H9 (cell line): Measurements from ENCODE around the gene SPTBN1. TPM values are rescaled to one million over a fixed set of nuclear protein-coding genes. Genes with fewer than 3 reads are reported as not detected.

Experiments
- DNase-seq: peaks from one replicate; pipeline ENCODE4 v3.0.0-alpha.2; 2017
- H2AFZ ChIP-seq: one replicate; pipeline ENCODE4 v1.6.1; 2013; ENCODE audit warnings: mild to moderate bottlenecking, low read length, control low read depth, moderate library complexity
- H2AK5ac ChIP-seq: 2 replicates; pipeline ENCODE4 v1.6.1; 2013; ENCODE audit warnings: low read length, control low read depth, mixed read lengths; ENCODE audit not compliant: insufficient read length
- H2BK120ac ChIP-seq: one replicate; pipeline ENCODE4 v1.6.1; 2013; ENCODE audit warnings: low read depth, mild to moderate bottlenecking, low read length, control low read depth, inconsistent platforms; ENCODE audit not compliant: poor library complexity, severe bottlenecking
- H2BK12ac ChIP-seq: 2 replicates; pipeline ENCODE4 v1.6.1; 2013; ENCODE audit warnings: low read length, control low read depth, mixed read lengths, low read depth; ENCODE audit not compliant: insufficient read length
- H2BK15ac ChIP-seq: 2 replicates; pipeline ENCODE4 v1.6.1; 2013; ENCODE audit warnings: low read depth, low read length, control low read depth
- H2BK20ac ChIP-seq: one replicate; pipeline ENCODE4 v1.6.1; 2013; ENCODE audit warnings: low read depth, mild to moderate bottlenecking, low read length, control low read depth, inconsistent platforms; ENCODE audit not compliant: poor library complexity, severe bottlenecking
- H2BK5ac ChIP-seq: 2 replicates; pipeline ENCODE4 v1.6.1; 2013; ENCODE audit warnings: low read length, control low read depth, mixed read lengths; ENCODE audit not compliant: insufficient read length
- H3K14ac ChIP-seq: 2 replicates; pipeline ENCODE4 v1.6.1; 2013; ENCODE audit warnings: low read length, control low read depth; ENCODE audit not compliant: insufficient read depth
- H3K18ac ChIP-seq: 2 replicates; pipeline ENCODE4 v1.6.1; 2013; ENCODE audit warnings: low read depth, mild to moderate bottlenecking, mixed read lengths, low read length, control low read depth; ENCODE audit not compliant: insufficient read length
- H3K23ac ChIP-seq: 2 replicates; pipeline ENCODE4 v1.6.1; 2013; ENCODE audit warnings: low read length, control low read depth, mixed read lengths, low read depth; ENCODE audit not compliant: insufficient read length
- H3K23me2 ChIP-seq: 2 replicates; pipeline ENCODE4 v1.6.1; 2013; ENCODE audit warnings: low read depth, mild to moderate bottlenecking, mixed read lengths, low read length, control low read depth; ENCODE audit not compliant: insufficient read length, poor library complexity, severe bottlenecking
- H3K27ac ChIP-seq: 2 replicates; pipeline ENCODE4 v1.5.1; 2013; ENCODE audit warnings: low read length, control low read depth, mixed read lengths, low read depth; ENCODE audit not compliant: insufficient read length
- H3K27me3 ChIP-seq: 2 replicates; pipeline ENCODE4 v1.6.1; 2013; ENCODE audit warnings: low read length, control low read depth, inconsistent platforms; ENCODE audit not compliant: insufficient read depth
- H3K4ac ChIP-seq: 2 replicates; pipeline ENCODE4 v1.6.1; 2013; ENCODE audit warnings: low read depth, mild to moderate bottlenecking, control low read depth, inconsistent platforms, low read length, moderate library complexity
- H3K4me1 ChIP-seq: 2 replicates; pipeline ENCODE4 v1.6.1; 2013; ENCODE audit warnings: low read length, control low read depth, inconsistent platforms; ENCODE audit not compliant: insufficient read depth
- H3K4me2 ChIP-seq: 2 replicates; pipeline ENCODE4 v1.6.1; 2013; ENCODE audit warnings: low read length, control low read depth, mixed read lengths; ENCODE audit not compliant: insufficient read length, insufficient read depth
- H3K56ac ChIP-seq: 2 replicates; pipeline ENCODE4 v1.6.1; 2013; ENCODE audit warnings: low read depth, mild to moderate bottlenecking, mixed read lengths, low read length, control low read depth; ENCODE audit not compliant: insufficient read length
- H3K79me1 ChIP-seq: 2 replicates; pipeline ENCODE4 v1.6.1; 2013; ENCODE audit warnings: low read depth, mild to moderate bottlenecking, moderate library complexity, low read length, control low read depth, inconsistent platforms; ENCODE audit not compliant: insufficient read depth, poor library complexity, severe bottlenecking
- H3K79me2 ChIP-seq: 2 replicates; pipeline ENCODE4 v1.6.1; 2013; ENCODE audit warnings: low read length, control low read depth, inconsistent platforms; ENCODE audit not compliant: insufficient read depth
- H3K9ac ChIP-seq: 2 replicates; pipeline ENCODE4 v1.6.1; 2013; ENCODE audit warnings: low read length, control low read depth, mixed read lengths; ENCODE audit not compliant: insufficient read length; ENCODE audit errors: extremely low read depth
- H3K9me3 ChIP-seq: one replicate; pipeline ENCODE4 v1.6.1; 2013; ENCODE audit warnings: low read depth, low read length, inconsistent platforms; ENCODE audit not compliant: control insufficient read depth
- H3T11ph ChIP-seq: one replicate; pipeline ENCODE4 v1.6.1; 2013; ENCODE audit warnings: mild to moderate bottlenecking, low read length, control low read depth, inconsistent platforms
- H4K20me1 ChIP-seq: one replicate; pipeline ENCODE4 v1.6.1; 2013; ENCODE audit not compliant: control insufficient read depth, insufficient read length, insufficient read depth
- H4K5ac ChIP-seq: 2 replicates; pipeline ENCODE4 v1.6.1; 2013; ENCODE audit warnings: low read depth, mild to moderate bottlenecking, mixed read lengths, low read length, control low read depth; ENCODE audit not compliant: insufficient read length
- H4K8ac ChIP-seq: replicated peaks from 2 replicates; pipeline ENCODE4 v1.6.1; 2013; ENCODE audit warnings: low read length, control low read depth, mixed read lengths, low read depth; ENCODE audit not compliant: insufficient read length
- H4K91ac ChIP-seq: 2 replicates; pipeline ENCODE4 v1.6.1; 2013; ENCODE audit warnings: low read depth, mild to moderate bottlenecking, moderate library complexity, mixed read lengths, low read length, control low read depth; ENCODE audit not compliant: insufficient read length
- H3K27ac Mint-ChIP-seq, 3 experiments: 2 replicates in 2 of 3; 3 replicates in 1 of 3; pipeline ENCODE4 v1.8.0; 2020 to 2021; ENCODE audit warnings: mixed read lengths in 3 of 3, mild to moderate bottlenecking in 1 of 3, moderate library complexity in 1 of 3
- H3K27me3 Mint-ChIP-seq: 2 replicates; pipeline ENCODE4 v1.8.0; 2021; ENCODE audit warnings: low read depth, mild to moderate bottlenecking, moderate library complexity, mixed read lengths
- H3K36me3 Mint-ChIP-seq, 3 experiments: 2 replicates in 2 of 3; 3 replicates in 1 of 3; pipeline ENCODE4 v1.8.0; 2020 to 2021; ENCODE audit warnings: low read depth in 3 of 3, mixed read lengths in 3 of 3; ENCODE audit not compliant: insufficient read depth in 1 of 3
- H3K4me1 Mint-ChIP-seq, 2 experiments: 2 replicates each; pipeline ENCODE4 v1.8.0; 2020; ENCODE audit warnings: mixed read lengths in 2 of 2
- H3K4me3 Mint-ChIP-seq, 2 experiments: 2 replicates in 1 of 2; 3 replicates in 1 of 2; pipeline ENCODE4 v1.8.0; 2020 to 2021; ENCODE audit warnings: mild to moderate bottlenecking in 2 of 2, mixed read lengths in 2 of 2, moderate library complexity in 1 of 2
- H3K9me3 Mint-ChIP-seq, 2 experiments: 2 replicates in 1 of 2; 3 replicates in 1 of 2; pipeline ENCODE4 v1.8.0; 2020; ENCODE audit warnings: mild to moderate bottlenecking in 2 of 2, mixed read lengths in 2 of 2, moderate library complexity in 1 of 2
- WGBS: extraction: QIAGEN DNeasy Blood & Tissue Kit; methylation state at CpG from one replicate; pipeline ENCODE4 v1.1.7; 2013; ENCODE audit warnings: missing lambda C conversion rate, low lambda C conversion rate, mixed read lengths; ENCODE audit not compliant: insufficient read length; ENCODE audit errors: extremely low coverage; 5-methylcytosine and 5-hydroxymethylcytosine counted together
- total RNA-seq: library from RNA; stranded (reverse); gene quantifications from 2 replicates; pipeline ENCODE4 v1.2.1, GENCODE V29; 2021
- TF ChIP-seq, protein P1 (sequence below): fragments of 200-600 bp; sonication (generic); conservative IDR thresholded peaks from 3 replicates; pipeline ENCODE4 v1.8.0; 2021; ENCODE audit warnings: antibody characterized with exemption, mild to moderate bottlenecking

The SPTBN1 gene
- total RNA-seq, 1 experiment from 2014 or later: 164 TPM

DNA sequence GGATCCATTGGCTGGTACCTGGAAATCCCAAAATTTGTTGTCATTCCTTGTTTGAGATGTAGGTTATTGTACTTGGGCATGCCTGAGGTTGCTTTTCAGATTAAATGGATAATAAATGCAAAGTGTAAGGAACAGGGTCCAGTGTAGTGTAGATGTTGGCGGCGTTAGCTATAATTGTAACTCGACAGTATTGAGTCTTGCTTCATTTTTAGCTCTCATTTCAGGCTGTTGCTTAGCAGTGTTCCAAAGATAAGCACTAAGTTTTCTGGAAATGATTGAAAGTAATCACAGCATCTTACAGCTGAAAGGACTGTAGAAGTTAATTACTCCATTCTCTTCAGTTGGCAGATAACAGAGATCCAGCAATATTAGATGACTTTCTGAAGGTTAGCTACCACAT, 47.8 kb upstream of the SPTBN1 start:
- Histone ChIP-seq H3K27ac (no peak overlapping the region), H3K79me2 (no peaks in the 10 kb centered on the region), H2AK5ac (no peak overlapping the region), H2BK20ac (no peak overlapping the region), H3K23me2 (no peaks in the 10 kb centered on the region), H3K4me1 (no peaks in the 10 kb centered on the region; the same call in 1 of the 2 replicates), H3K9ac (no peak overlapping the region), H3K79me1 (no peaks in the 10 kb centered on the region), H2BK15ac (no peak overlapping the region), H3K18ac (no peak overlapping the region), H4K91ac (no peak overlapping the region), H3K14ac (no peak overlapping the region), H4K20me1 (no peaks in the 10 kb centered on the region), H4K5ac (no peak overlapping the region), H2AFZ (no peak overlapping the region), H2BK120ac (no peak overlapping the region), H3T11ph (no peak overlapping the region), H3K4ac (no peak overlapping the region), H3K9me3 (no peaks in the 10 kb centered on the region), H3K23ac (no peak overlapping the region), H3K4me2 (no peak overlapping the region), H4K8ac (no peak overlapping the region), H3K56ac (no peak overlapping the region), H2BK5ac (no peak overlapping the region), H3K27me3 (no peaks in the 10 kb centered on the region), H2BK12ac (no peak overlapping the region)
- Mint-ChIP-seq H3K27ac (no peak overlapping the region), H3K4me3 (no peak overlapping the region), H3K36me3 (no peaks in the 10 kb centered on the region), H3K27me3 (no peaks in the 10 kb centered on the region), H3K4me1 (peaks cover 4 to 13% of the 10 kb centered on the region in 2 experiments), H3K9me3 (no peaks in the 10 kb centered on the region)
- TF ChIP-seq, protein P1, sequence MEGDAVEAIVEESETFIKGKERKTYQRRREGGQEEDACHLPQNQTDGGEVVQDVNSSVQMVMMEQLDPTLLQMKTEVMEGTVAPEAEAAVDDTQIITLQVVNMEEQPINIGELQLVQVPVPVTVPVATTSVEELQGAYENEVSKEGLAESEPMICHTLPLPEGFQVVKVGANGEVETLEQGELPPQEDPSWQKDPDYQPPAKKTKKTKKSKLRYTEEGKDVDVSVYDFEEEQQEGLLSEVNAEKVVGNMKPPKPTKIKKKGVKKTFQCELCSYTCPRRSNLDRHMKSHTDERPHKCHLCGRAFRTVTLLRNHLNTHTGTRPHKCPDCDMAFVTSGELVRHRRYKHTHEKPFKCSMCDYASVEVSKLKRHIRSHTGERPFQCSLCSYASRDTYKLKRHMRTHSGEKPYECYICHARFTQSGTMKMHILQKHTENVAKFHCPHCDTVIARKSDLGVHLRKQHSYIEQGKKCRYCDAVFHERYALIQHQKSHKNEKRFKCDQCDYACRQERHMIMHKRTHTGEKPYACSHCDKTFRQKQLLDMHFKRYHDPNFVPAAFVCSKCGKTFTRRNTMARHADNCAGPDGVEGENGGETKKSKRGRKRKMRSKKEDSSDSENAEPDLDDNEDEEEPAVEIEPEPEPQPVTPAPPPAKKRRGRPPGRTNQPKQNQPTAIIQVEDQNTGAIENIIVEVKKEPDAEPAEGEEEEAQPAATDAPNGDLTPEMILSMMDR: no peak
- no peak for DNase-seq
- WGBS: no CpG with 5 or more reads among the region's 3 CpGs
